AG10803 (cell line): ENCODE results near the gene RARG.

ENCODE experiments used
- DNase-seq: peaks from one replicate; pipeline ENCODE4 v3.0.0; 2010; ENCODE audit warnings: low read depth
- H3K4me3 ChIP-seq: 2 replicates; pipeline ENCODE4 v1.5.1; 2011; ENCODE audit warnings: mild to moderate bottlenecking, low read length, control low read depth
- TF ChIP-seq, protein P1 (sequence below): conservative IDR thresholded peaks from 2 replicates; pipeline ENCODE4 v1.5.1; 2011; ENCODE audit warnings: mild to moderate bottlenecking, low read length, control low read depth, inconsistent platforms

The RARG gene

DNA sequence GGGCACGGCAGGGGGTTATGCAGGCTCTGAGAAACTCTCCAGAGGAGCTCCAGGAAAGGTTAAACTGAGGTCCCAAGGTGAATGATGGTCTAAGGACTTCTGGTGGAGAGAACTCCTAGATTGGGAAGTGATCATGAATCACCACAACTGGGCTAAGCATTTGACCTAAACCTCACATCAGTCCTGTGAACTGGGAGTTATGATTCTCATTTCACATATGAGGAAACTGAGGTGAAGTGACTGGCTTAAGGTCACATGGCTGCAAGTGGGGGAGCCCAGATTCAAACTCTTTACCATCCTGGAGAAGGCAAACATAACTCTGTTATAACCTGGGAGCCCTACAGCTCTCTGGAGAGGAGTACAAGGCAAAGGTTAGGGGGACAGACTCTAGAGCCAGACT, 4.2 kb downstream of the RARG start:
- no peak for DNase-seq
- TF ChIP-seq, protein P1, sequence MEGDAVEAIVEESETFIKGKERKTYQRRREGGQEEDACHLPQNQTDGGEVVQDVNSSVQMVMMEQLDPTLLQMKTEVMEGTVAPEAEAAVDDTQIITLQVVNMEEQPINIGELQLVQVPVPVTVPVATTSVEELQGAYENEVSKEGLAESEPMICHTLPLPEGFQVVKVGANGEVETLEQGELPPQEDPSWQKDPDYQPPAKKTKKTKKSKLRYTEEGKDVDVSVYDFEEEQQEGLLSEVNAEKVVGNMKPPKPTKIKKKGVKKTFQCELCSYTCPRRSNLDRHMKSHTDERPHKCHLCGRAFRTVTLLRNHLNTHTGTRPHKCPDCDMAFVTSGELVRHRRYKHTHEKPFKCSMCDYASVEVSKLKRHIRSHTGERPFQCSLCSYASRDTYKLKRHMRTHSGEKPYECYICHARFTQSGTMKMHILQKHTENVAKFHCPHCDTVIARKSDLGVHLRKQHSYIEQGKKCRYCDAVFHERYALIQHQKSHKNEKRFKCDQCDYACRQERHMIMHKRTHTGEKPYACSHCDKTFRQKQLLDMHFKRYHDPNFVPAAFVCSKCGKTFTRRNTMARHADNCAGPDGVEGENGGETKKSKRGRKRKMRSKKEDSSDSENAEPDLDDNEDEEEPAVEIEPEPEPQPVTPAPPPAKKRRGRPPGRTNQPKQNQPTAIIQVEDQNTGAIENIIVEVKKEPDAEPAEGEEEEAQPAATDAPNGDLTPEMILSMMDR, result no peak
- H3K4me3 ChIP-seq, result no peak overlapping the region

DNA sequence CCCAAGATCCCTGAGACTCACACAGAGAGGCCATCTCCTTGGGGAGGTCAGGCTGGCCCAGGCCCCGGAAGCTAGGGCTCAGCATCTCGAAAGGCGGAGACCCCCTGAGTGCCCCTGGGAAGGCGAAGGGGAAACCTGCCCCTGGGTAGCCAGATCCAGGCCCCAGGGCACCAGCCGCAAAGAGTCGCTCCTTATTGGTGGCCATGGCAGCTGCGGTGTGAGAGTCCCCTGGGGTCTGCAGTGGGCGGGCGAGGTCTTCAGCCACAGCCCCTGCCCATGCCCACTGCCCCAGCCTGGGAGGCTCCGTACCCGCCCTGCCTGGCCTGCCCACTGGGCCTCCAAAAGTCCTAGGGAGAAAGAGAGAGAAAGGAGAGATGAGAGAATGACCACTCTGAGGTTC, 4.7 kb downstream of the RARG start:
- no peak overlapping the region for H3K4me3 ChIP-seq
- TF ChIP-seq, protein P1, result no peak
- DNase-seq, result no peak

DNA sequence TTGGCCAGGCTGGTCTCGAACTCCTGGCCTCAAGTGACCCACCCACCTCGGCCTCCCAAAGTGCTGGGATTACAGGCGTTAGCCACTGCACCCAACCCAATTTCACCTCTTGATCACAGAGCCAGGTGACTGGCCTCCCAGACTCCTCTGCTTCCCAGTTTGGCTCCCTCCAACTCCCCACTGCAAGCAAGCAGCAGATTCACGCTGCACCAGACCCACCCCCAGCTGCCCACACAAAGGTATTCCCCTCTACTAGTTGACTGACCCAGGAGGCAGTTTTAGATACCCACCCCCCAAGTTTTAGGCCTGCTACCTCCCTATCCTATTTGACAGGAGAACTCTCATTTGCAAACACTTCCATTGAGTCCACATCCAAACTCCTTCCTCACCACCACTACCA, 5.2 kb downstream of the RARG start:
- H3K4me3 ChIP-seq, result no peak overlapping the region
- TF ChIP-seq, protein P1, result no peak
- no peak for DNase-seq

DNA sequence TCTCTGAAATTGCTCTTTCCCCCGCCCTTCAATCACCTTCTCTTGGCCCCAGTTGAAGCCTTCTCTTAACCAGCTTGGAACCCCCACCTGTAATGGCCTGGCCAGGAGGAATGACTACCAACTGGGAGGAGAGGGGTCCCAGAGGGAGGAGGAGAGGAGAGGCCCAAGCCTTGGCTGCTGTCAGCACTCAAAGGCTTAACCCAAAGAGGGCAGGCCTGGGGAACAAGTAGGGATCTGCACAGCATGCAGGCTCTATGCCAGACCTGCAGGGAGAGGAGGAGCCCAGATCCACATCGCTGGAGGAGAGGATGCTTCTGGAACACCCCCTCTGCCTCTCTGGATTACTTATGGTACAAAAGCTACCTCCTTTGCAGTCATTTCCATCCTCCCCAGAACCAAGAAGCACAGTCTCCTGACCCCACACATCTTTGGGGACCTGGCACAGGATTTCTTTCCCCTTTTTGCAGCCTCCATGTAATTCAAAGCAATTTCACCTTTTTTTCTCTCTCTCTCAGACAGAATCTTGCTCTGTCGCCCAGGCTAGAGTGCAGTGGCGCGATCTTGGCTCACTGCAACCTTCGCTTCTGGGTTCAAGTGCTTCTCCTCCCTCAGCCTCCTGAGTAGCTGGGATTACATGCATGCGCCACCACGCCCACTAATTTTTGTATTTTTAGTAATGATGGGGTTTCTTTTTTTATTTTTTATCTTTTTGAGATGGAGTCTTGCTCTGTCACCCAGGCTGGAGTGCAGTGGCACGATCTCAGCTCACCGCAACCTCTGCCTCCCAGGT, 6.2 kb downstream of the RARG start:
- TF ChIP-seq, protein P1, result no peak
- no peak overlapping the region for H3K4me3 ChIP-seq
- no peak for DNase-seq

DNA sequence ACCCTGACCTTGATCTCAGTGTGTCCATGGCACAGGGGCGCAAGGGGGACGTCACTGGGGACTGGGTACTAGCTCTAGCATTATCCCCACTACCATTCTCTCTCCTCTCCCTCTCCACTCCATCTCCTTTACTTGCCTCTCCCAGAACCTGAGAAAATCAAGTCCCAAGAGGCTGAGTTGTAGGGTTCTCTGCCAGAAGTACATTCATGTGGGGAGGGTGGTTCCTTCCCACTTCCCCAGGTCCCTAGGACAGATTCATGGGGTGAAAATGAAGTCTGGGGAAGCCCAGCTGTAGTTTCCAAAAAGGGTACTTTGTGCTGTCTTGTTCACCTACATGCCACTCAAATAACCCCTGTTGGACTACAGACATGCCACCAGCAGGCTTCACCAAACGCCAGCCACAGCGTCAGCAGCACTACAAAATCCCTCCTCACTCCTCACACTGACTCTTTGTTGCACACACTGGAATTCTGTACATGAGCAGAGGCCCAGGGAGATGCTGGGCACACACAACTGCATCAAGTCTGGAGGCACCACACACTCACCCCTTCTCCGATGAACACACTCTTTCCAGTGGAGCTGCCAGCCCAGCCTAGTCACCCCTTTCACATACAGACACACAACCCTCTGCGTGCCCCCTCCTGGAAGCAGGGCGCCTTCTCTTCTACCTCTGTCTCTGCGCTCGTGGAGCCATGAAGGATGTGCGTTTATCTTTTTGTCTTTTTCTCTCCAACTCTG, 6.9 kb downstream of the RARG start:
- DNase-seq, result peak; percentile 47
- H3K4me3 ChIP-seq, result no peak overlapping the region
- TF ChIP-seq, protein P1, result no peak

DNA sequence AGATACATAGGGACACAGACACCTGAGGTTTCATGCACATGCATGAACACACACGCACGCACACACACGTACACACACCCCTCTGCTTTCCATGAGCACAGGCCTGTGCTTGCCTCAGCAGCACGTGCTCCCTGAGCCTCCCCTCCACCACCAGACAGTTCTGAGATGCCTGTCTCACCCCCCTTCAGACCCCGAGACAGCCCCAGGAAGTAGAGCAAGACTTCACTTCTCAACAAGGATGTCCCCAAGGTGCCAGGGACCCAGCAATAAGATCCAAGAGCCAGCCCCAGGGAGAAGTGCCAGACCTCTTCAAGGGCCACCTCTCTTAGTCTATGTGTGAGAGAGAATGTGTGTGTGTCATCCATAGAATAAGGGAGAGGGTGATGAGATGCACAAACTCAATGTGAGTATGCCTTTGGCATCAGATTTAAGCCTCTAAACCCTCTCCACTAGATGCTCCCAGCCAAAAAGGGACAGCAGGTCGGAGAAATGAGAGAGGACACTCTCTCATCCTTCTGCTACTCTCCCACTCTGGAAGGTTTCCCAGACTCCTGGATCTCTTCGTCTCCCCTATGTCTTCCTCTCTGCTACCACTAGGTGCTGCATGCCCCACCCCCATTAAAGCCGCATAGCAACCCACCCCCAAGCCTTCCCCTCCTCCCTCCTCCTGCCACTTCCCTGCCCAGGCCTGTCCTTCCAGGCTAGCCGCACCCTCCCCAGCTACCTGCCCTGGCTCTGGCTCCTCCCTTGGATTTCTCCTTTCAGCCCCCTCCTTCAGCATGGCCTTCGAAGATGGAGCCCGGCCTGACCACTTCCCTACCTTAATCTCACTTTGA, 7.7 kb downstream of the RARG start:
- H3K4me3 ChIP-seq, result no peak overlapping the region
- DNase-seq, result no peak
- TF ChIP-seq, protein P1, result peak; percentile 35
